Fibroblast of lung (primary cell): ENCODE measurements around the gene CAMKMT. TPM values are rescaled to one million over a fixed set of nuclear protein-coding genes. Genes with fewer than 3 reads are reported as not detected.

Source experiments
- DNase-seq, 2 donors: peaks; one replicate each; pipeline versions ENCODE4 v3.0.0 to v3.0.0-alpha.2; 2010; ENCODE audit warnings: low read depth in 2 of 2
- H2AFZ ChIP-seq: 2 replicates; pipeline ENCODE4 v1.5.1; 2012; ENCODE audit warnings: low read length, control low read depth, inconsistent platforms
- H3K27ac ChIP-seq: 2 replicates; pipeline ENCODE4 v1.5.1; 2011; ENCODE audit warnings: low read length, control low read depth; ENCODE audit not compliant: insufficient read depth
- H3K27me3 ChIP-seq: 2 replicates; pipeline ENCODE4 v1.5.1; 2011; ENCODE audit warnings: mild to moderate bottlenecking, low read length; ENCODE audit not compliant: control insufficient read depth, insufficient read depth
- H3K36me3 ChIP-seq: 2 replicates; pipeline ENCODE4 v1.5.1; 2011; ENCODE audit warnings: low read length; ENCODE audit not compliant: control insufficient read depth, insufficient read depth
- H3K4me1 ChIP-seq: 2 replicates; pipeline ENCODE4 v1.5.1; 2011; ENCODE audit warnings: low read length; ENCODE audit not compliant: control insufficient read depth, insufficient read depth; ENCODE audit errors: extremely low read depth
- H3K4me2 ChIP-seq: 2 replicates; pipeline ENCODE4 v1.5.1; 2011; ENCODE audit warnings: low read length, control low read depth; ENCODE audit not compliant: insufficient read depth; ENCODE audit errors: extremely low read depth
- H3K4me3 ChIP-seq, 4 experiments: fragments of 200-600 bp in 1 of 4; sonication (generic) in 1 of 4; replicated peaks in 1 of 4; 2 replicates each; pipeline ENCODE4 v1.5.1; 2011 to 2016; ENCODE audit warnings: low read length in 4 of 4, low read depth in 3 of 4, mild to moderate bottlenecking in 3 of 4, control low read depth in 2 of 4, inconsistent platforms in 1 of 4, mixed read lengths in 1 of 4; ENCODE audit not compliant: insufficient read depth in 1 of 4; ENCODE audit errors: control extremely low read depth in 1 of 4
- H3K79me2 ChIP-seq: 2 replicates; pipeline ENCODE4 v1.5.1; 2012; ENCODE audit warnings: mild to moderate bottlenecking, low read length, inconsistent platforms; ENCODE audit not compliant: control insufficient read depth, insufficient read depth
- H3K9ac ChIP-seq: 2 replicates; pipeline ENCODE4 v1.5.1; 2011; ENCODE audit warnings: mild to moderate bottlenecking, low read length, control low read depth; ENCODE audit not compliant: insufficient read depth
- H3K9me3 ChIP-seq: 2 replicates; pipeline ENCODE4 v1.5.1; 2012; ENCODE audit warnings: low read depth, low read length; ENCODE audit not compliant: control insufficient read depth, insufficient read depth
- H4K20me1 ChIP-seq: 2 replicates; pipeline ENCODE4 v1.5.1; 2011; ENCODE audit warnings: low read length; ENCODE audit not compliant: control insufficient read depth, insufficient read depth; ENCODE audit errors: extremely low read depth
- CTCF ChIP-seq, 2 donors: IDR thresholded peaks in 1 of 2; conservative IDR thresholded peaks in 1 of 2; 1 replicate in 1 of 2; 2 replicates in 1 of 2; pipeline ENCODE4 v1.5.1; 2011 to 2012; ENCODE audit warnings: low read length in 2 of 2, control low read depth in 1 of 2, inconsistent platforms in 1 of 2, low read depth in 1 of 2, mild to moderate bottlenecking in 1 of 2
- EZH2 ChIP-seq: IDR thresholded peaks from 2 replicates; pipeline ENCODE4 v1.5.1; 2012; ENCODE audit warnings: low read length, control low read depth, mild to moderate bottlenecking; ENCODE audit errors: missing control alignments
- polyA plus RNA-seq, 2 donors: library from polyadenylated mRNA; depleted of rRNA in 1 of 2; stranded (reverse) in 1 of 2; unstranded in 1 of 2; fragments of >200 nt; gene quantifications; 2 replicates each; pipeline ENCODE4 v1.2.1, GENCODE V29; 2011 to 2012; ENCODE audit warnings: missing spikeins in 1 of 2
- total RNA-seq: library from RNA; depleted of rRNA; stranded (reverse); fragments of >200 nt; gene quantifications from 2 replicates; pipeline ENCODE4 v1.2.1, GENCODE V29; 2014

CAMKMT gene
- total and polyA plus RNA-seq, 2 donors (not counting 1 experiment from before 2014, with no cell fraction given) = 7.9 to 11.6 TPM

- Histone ChIP-seq H3K79me2 (peaks cover 6% of the 10 kb centered on the region), H3K9me3 (no peaks in the 10 kb centered on the region), H4K20me1 (no peaks in the 10 kb centered on the region), H3K4me2 (peak overlapping the region; percentile 21), H3K4me1 (peaks cover 7% of the 10 kb centered on the region), H2AFZ (no peak overlapping the region), H3K36me3 (no peaks in the 10 kb centered on the region), H3K9ac (no peak overlapping the region), H3K4me3 (no peak overlapping the region), H3K27ac (peak overlapping the region; percentile 42), H3K27me3 (no peaks in the 10 kb centered on the region)
- peak; percentile 19 to 59 for DNase-seq
- TF ChIP-seq CTCF (conservative IDR thresholded peaks at IDR 0.05 in 1 of 2, IDR thresholded peaks at IDR 0.05 in 1 of 2; ENCODE audit: low read depth in 1 of 2, low read length in 2 of 2) (no peak), EZH2 (no peak)
Observed at GRCh38 chr2:44351676-44352075, 10.1 kb upstream of the CAMKMT start.

- peaks cover 7% of the 10 kb centered on the region for H3K4me1 ChIP-seq
- no peak for TF ChIP-seq CTCF (conservative IDR thresholded peaks at IDR 0.05 in 1 of 2, IDR thresholded peaks at IDR 0.05 in 1 of 2; ENCODE audit: low read depth in 1 of 2, low read length in 2 of 2)
- no peak for TF ChIP-seq EZH2
- no peaks in the 10 kb centered on the region for H3K36me3 ChIP-seq
- no peak overlapping the region for H3K4me3 ChIP-seq
- peaks cover 4% of the 10 kb centered on the region for H3K79me2 ChIP-seq
- H3K4me2 ChIP-seq = no peak overlapping the region
- H2AFZ ChIP-seq = no peak overlapping the region
- H3K9ac ChIP-seq = no peak overlapping the region
- no peaks in the 10 kb centered on the region for H4K20me1 ChIP-seq
- DNase-seq = no peak
- no peak overlapping the region for H3K27ac ChIP-seq
- no peaks in the 10 kb centered on the region for H3K9me3 ChIP-seq
- H3K27me3 ChIP-seq = no peaks in the 10 kb centered on the region
Observed at GRCh38 chr2:44352510-44352909, 9.2 kb upstream of the CAMKMT start.

GRCh38 chr2:44354761-44355160 lies 7.0 kb upstream of the CAMKMT start:
- Histone ChIP-seq H3K4me1 (peaks cover 4% of the 10 kb centered on the region), H3K4me3 (no peak overlapping the region), H3K27ac (no peak overlapping the region), H3K9me3 (no peaks in the 10 kb centered on the region), H4K20me1 (no peaks in the 10 kb centered on the region), H3K79me2 (peaks cover 7% of the 10 kb centered on the region), H3K27me3 (no peaks in the 10 kb centered on the region), H2AFZ (no peak overlapping the region), H3K36me3 (no peaks in the 10 kb centered on the region), H3K9ac (no peak overlapping the region), H3K4me2 (no peak overlapping the region)
- DNase-seq = no peak
- no peak for TF ChIP-seq CTCF (conservative IDR thresholded peaks at IDR 0.05 in 1 of 2, IDR thresholded peaks at IDR 0.05 in 1 of 2; ENCODE audit: low read depth in 1 of 2, low read length in 2 of 2)
- TF ChIP-seq EZH2 = no peak
